ENCODE data around the gene ALG2.
A peak's percentile ranks its signal among the peaks of the same experiment; 100 is the strongest.
"Not testable (repeated sequence)": the region's sequence is repeated elsewhere in the genome, so short reads cannot be mapped to it uniquely, and the experiment has no call there.

The ALG2 gene

DNA sequence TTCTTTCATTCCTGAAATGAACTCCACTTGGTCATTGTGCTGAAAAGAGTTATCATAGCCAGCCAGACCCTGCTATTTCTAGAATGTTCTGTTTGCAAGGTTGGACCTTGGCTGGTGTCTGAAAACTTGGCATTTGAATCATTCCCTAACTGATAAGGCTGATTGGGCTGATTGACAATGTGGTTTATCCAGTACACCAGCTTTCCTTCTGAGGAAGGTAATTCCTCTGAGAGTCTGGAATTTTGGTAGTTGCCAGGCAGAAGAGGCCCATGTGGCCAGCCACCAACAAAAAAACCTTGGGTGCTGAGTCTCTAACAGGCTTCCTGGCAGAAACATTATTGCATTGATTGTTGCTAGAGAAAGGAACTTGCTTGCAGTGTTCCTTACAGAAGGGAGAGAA is 15.6 kb upstream of the ALG2 start:
- DNase-seq = no peak

DNA sequence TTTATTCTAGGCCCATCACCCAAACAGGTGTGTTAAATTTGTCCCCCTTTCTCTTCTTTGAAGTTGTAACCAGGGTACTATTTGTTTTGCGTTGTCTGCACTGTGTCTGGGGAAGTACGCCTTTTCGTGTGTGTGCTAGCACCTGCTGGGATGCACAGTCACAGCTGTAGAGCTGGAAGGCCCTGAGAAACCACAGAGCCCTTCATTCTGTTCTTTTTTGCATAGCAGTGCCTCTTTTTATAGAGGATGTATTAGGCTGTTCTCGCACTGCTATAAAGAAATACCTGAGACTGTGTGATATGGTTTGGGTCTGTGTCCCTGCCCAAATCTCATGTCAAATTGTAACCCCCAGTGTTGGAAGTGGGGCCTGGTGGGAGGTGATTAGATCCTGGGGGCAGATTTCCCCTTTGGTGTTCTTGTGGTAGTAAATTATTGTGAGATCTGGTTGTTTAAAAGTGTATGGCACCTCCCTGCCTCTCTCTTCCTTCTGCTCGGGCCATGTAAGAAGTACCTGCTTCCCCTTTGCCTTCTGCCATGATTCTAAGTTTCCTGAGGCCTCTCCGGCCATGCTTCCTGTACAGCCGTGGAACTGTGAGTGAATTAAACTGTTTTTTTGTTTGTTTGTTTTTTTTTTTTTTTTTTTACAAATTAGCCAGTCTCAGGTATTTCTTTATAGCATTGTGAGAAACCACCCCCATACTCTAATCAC is 14.3 kb upstream of the ALG2 start:
- no peak for DNase-seq

DNA sequence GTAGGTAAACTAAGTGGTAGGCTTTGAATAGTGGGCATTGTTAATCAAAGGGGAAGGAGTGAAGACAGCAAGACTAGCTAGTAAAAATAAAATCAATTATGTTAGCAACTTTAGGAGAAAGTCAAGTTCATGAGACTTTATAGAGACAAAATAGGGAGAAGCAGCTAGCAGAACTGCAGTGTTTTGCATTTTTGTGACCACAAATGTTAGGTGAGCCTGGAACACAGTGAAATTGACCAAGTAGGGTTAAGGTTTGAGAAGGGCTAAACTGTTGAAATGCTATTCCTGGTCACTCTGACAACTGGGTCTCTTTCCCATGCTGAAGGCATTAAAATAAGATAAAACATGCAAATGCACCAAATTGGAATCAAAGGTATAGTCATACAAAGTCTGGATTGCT is 13.3 kb upstream of the ALG2 start:
- DNase-seq = no peak

GRCh38 chr9:99234618-99235017 is 12.9 kb upstream of the ALG2 start:
- DNase-seq = no peak

GRCh38 chr9:99231711-99232110 is 10.0 kb upstream of the ALG2 start:
- DNase-seq = peak; percentile 23

GRCh38 chr9:99230206-99230605 is 8.5 kb upstream of the ALG2 start:
- DNase-seq = no peak

DNA sequence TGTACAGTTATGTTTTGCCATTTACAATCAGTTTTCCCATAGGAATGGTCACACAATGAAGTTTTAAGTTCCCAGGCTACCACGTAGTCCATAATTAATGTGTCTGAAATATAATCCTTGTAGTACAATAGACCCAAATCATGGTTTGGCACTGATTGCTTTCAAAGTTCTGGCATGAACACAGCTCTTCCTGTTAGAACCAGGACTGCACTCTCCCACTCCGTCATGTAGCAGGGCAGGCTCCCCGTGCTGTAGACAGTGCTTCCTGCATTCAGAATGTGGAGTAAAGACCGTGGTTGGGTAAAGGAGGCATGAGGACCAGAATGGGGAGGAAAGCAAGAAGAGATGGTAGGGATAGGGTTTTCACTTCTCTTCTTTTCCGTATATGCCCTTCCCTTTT is 4.3 kb upstream of the ALG2 start:
- no peak for DNase-seq

DNA sequence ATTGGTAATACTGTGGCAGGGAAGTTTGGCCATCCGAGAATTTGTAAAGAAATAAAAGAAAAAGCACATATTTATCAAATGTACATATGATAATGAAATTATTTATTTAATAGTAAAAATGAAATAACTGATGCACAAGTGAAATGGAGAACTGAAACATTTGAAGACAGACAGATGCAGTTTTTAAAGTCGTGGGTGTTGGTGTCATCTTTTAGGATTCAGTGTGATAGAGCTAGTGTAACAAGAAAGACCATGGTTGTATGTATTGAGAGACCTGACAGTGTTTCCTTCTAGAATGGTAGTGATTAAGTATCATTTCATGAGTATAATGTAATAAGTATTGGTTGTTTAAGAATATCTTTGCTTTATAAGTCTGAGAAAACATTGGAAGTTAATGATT is 2.7 kb upstream of the ALG2 start:
- no peak for DNase-seq

DNA sequence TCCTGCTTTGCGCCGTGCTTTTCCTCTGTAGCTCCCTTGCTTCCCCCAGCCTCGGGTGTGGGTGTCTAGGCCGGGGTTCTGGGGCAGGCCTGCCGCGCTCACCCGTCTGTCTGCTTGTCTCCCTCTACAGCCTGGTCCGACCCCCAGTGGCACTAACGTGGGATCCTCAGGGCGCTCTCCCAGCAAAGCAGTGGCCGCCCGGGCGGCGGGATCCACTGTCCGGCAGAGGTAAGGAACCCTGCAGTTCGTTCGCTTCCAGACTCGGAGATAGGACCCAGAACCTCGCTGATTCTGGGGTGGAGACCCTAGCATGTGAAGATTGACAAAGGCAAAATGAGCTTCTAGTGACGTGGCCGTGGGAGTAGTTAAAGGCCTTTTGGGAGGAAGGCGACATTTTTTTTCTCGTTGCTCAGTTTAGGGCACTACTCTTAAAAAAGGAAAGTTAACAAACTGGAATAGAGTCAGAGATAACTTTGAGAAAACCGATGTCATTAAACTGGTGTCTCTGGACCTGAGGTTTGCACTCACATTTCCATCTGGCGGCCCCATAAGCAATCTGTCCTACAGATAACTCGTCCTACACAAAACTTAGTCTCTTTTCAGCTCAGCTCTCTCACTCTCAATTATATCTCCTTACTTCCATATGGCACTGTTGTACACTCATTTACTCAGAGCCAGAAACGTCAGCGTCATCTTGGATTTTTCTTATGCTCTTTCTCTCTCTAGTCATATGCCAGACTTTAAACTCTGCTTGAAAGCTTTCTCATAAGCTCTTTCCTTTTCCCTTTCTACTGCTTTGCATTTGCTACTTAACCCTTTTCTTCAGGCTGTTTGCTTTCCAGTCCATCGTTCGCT is 901 bp upstream of the ALG2 start:
- no peak for DNase-seq

- no peak for DNase-seq
These were observed 499 bp downstream of the ALG2 start for GRCh38 chr9:99221266-99221620.

- DNase-seq = no peak
These were observed 1.7 kb downstream of the ALG2 start for GRCh38 chr9:99220011-99220410.

GRCh38 chr9:99216073-99216472 is 5.7 kb downstream of the ALG2 start:
- no peak for DNase-seq

GRCh38 chr9:99213197-99213596 is 8.5 kb downstream of the ALG2 start:
- no peak for DNase-seq

GRCh38 chr9:99211746-99212145 is 10.0 kb downstream of the ALG2 start:
- DNase-seq = no peak

GRCh38 chr9:99210572-99210971 is 11.2 kb downstream of the ALG2 start:
- DNase-seq = no peak

DNA sequence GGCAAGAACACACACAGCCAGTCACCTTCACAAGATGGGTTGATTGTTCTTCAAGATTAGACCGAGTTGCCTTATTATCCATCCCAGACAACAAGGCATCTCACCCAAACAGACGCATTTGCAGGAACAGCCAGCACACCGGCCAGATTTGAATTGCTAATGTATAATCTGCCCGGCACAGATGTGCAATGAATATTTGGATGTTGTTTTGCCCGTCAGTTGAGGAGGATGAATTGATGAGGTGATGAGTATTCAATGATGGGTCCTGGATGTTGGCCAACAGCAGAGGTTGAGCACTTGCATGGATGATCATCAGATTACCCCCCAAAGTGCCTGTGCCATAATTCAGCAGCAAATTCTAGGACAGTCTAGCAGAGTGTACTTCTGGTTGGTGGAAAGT is 20.1 kb downstream of the ALG2 start:
- DNase-seq = no peak

- no peak for DNase-seq
These were observed 21.7 kb downstream of the ALG2 start for GRCh38 chr9:99199938-99200539.

DNA sequence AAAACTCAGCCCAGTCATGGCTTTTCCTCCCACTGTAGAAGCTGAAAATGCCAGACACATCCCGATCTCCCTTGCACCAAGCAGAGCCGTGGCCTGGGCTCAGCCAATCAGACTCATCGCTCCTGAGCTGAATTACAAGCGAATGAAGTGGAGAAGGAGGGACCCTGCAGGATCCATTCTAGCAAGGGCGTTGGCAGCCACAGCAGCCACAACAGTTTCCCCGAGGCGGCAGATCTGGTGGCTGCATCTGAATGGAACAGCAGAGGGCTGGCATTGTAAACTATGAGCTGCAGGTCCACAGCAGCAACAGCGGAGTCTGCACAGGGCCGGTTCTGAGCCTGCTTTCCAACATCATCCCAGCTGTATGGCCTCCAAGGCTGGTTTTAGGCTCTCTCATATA is 23.8 kb downstream of the ALG2 start:
- DNase-seq = no peak

GRCh38 chr9:99197124-99197630 is 24.6 kb downstream of the ALG2 start:
- DNase-seq = no peak

DNA sequence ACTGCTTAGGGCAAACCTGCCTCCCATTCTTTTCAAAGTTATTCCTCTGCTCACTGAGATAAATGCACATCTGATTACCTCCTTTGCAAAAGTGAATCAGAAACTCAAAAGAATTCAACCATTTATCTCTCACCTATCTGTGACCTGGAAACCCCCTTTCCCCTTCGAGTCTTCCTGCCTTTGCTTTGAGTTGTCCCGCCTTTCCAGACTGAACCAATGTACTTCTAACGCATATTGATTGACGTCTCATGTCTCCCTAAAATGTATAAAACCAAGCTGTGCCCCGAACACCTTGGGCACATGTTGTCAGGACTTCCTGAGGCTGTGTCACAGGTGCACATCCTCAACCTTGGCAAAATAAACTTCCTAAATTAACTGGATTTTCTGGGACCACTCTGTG is 25.3 kb downstream of the ALG2 start:
- not testable (repeated sequence) for DNase-seq

DNA sequence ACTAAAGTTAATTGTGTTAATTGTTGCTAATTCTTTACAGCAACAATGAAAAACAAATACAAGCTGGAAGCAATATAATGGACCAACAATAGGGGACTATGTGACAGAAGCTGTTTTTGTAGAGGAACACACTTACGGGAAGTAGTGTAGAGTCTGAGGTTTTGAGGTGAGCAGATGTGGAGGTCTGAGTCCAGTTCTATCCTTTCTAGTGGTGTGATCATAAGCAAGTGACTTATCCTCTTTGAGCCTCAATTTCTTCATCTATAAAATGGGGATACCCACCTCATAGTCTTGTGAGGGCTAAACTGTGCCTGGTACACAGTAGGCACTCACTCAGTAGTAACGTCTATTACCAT is 28.3 kb downstream of the ALG2 start:
- no peak for DNase-seq

- no peak for DNase-seq
These were observed 28.8 kb downstream of the ALG2 start for GRCh38 chr9:99192786-99193465.

DNA sequence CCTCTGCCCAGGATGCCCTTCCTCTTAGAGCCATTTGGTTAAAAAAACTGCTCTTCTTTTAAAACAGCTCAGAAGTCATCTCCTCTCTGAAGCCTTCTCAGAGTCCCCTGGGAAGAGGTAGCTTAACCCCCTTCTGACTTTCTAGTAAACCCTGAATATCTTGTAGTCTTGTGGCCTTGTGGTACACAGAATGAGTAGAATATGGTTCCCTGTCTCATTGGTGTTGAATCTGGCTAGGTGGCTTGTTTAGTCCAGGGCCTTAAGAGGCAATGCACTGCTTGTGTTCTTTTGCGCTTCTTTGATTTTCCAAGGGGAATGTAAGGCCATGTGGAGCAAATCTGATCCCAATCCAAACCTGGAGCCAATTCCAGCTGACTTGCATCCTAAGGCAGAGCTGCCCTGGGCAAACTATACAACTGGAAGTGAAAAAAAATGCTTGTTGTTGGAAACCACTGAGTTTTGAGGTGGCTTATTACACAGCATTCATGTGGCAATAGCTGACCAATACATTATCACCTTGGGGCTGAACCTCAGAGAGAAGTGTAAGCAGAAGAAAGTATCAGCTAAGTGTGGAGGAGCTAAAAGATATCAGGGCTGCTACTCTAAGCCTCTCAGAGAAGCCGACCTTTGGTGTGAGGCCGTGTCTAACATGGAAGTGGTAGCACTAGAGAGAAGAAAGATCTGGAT is 31.0 kb downstream of the ALG2 start:
- no peak for DNase-seq

Measured in CD4-positive, alpha-beta T cell treated with Interleukin-12 subunit alpha and Interleukin-12 subunit beta, for 1 hour (primary cell).